HG03196 (cell line): ENCODE measurements around the gene NOL9.

Experiments
- ATAC-seq: cut with Tn5 transposase; IDR thresholded peaks from one replicate; pipeline ENCODE4 v1.9.1; 2021; ENCODE audit not compliant: unreplicated experiment

Gene NOL9

DNA sequence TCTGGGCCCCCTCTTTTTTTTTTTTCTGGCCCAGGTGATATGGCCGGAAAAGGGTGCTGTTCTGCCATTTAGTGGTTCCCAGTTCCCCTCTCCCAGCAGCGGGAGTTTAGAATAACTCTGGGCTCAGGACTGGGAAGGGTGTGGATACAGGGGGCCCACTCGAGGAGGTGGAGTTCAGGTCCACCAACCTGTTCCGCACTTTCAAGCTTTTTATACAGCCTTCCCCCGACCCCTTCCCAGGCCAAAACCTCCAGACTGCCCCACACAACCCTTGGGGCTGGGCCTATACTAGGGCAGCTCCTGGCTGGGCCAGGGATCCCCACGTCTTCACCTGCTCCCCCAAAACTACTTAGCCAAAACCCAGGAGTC, 63.2 kb downstream of the NOL9 start:
- ATAC-seq: no peak

DNA sequence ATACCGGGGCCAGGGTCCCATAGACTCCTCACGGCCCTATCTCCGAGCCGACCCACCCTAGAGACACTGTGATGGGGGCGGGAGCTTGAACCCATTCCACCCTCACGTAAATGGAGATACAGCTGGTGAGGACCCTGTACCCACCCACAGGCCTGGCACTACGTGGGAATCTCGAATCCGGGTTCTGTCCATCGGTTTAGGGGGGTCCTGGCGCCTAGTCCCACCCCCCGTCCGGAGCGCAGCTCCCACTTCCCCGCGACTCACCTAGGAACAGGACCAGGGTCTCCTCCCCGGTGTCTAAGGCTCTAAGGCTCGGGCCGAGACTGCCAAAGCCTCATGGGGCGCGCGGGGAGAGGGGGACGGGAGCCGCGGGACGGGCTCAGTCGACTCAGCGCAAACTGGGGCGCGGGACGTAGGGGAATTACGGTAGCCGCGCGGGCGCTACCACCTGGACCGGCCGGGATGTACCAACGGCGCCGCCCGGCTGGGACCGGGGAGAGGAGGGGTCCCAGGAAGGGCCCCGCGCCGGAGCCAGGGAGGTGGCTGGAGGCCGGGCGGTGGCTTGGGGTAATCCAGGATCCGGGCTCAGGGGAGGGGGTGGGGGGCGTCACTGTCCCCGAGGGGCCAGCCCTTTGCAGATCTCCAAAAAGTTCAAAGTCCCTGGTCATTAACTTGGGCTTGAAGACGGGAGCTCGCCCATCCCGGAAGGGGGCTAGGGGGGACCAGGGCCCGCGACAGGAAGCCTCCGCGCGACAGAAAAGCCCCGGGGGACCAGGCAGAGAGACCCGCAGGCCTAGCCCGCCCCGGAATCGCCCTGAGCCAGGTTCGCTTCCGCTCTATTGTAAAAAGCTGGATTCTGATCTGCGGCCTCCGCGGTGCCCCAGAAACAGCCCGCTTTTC, 63.9 kb downstream of the NOL9 start:
- ATAC-seq: no peak

DNA sequence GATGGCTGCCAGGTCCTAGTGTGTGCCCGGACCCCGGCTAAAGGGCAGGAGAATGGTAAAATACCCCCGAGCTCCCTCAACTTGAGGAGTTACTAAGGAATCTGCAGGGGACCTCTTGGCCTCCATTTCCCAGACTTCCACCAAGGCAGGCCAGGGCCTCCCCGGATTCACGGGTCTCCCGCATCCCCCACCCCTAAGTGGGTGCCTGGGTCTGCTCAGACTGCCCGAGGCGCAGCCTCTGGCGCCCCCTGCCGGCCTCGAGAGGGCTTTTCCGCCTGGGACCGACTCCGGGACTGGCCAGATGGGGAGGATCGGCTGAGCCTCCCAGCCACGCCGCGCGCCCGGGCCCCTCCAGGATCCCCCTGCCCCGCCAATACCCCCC, 64.5 kb downstream of the NOL9 start:
- ATAC-seq: no peak

DNA sequence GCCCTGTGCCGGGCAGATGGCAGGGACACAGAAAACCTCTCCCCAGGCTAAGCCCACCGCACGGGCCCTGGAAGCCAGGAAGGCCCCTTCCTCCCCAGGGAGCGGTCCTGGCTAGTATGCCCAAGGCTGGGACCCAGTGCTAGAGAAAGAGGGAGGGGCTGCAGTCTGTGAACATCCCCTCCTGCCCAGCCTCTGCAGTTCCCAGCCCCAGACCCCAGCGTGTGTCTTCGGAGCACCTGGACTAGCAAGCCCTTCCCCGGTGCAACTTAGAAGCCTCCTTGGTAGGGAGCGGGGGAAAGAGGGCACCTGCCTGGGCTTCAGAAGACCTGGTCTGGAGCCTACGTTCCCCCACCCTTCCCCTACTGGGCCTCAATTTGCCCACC, 64.9 kb downstream of the NOL9 start:
- ATAC-seq: no peak

DNA sequence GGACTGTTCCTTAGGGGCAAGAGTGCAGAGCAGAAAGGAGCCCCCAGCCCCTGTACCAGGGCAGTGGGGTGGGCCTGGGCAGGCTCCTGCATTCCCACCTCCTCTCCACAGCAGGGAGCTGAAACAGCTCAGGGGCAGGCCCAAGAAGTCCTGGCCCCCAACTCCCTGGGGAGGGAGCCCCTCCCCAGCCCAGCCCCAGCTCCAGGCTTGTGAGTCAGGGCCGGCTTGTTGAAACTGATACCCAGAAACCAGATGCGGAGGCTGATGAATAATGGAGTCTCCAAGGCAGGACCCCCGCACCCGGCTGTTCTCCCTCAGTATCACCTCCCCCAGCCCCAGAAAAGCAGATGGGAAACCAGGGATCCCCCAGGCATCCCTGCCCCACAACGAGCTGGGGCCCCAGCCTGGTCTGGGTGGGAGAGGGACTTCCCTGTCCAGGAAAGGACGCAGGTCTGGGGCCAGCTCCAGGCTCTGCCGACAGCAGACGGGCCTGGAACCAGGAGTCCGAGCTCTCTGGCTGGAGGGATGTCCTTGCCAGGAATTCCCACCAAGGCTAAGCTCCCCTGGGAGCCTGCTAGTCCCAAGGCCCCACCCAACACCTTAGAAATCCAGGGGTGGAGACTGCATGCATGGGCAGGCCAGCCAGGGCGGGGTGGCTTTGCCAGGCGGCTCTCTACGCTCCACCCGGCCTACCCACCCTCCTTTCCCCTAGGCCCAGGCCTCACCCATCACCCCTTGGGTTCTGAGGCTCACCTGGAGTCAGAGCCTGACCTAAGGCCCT, 65.5 kb downstream of the NOL9 start:
- ATAC-seq: no peak

DNA sequence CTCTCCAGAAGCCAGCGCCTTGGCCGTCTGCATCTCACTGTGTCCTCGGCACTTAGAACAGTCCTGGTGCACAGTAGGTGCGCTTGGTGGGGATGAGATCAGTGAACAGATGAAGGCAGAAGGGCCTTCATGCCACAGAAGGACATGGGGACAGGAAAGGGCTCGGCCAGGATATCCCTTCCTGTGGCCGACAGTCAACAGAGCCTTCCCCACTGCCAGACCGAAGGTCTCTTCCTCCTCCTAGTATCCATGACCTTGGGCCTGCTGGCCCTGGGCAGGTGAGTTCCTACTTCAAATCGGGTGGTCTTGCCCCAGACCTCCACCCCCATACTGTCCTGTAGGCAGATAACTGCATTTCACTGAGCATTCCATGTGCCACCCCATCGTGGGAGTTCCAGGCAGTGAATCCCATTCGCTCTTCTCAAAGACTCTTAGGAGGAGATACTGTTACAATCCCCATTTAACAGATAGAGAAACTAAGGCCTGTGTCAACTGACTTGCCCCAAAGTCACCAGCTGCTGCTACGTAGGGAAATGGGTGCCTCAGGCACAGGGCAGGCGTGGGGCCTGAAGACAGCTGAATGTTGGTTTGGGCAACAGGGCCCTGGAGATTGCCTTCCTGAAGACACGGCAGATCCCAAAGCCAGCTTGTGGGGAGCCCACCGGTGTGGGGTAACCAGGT, 66.4 kb downstream of the NOL9 start:
- ATAC-seq: no peak

DNA sequence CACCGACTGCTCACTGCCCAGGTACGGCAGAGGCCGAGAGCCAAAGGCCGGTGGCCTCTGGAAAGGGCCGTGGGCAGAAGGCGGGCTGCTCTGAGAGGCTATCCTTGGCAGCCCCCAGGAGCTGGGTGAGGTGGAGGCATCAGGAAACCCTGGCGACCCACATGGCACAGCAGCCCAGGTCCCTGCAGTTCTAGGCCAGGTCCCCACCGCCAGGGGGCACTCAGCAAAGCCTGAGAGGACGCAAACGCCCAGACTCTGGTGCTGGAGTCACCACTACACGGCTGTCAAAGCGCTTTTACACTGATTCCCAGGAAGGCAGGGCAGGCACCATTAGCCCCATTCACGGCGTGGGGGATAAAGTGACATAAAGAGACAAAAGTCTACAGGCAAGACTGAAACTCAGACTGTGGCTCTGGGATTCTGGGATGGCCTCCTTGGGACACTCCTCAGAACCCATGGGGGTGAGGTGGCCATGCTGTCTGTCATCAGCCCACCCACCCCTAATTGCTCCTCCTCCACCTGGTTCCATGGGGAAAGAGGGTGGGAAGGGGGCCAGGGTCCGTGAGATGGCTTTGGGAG, 67.8 kb downstream of the NOL9 start:
- peak; percentile 45 for ATAC-seq

DNA sequence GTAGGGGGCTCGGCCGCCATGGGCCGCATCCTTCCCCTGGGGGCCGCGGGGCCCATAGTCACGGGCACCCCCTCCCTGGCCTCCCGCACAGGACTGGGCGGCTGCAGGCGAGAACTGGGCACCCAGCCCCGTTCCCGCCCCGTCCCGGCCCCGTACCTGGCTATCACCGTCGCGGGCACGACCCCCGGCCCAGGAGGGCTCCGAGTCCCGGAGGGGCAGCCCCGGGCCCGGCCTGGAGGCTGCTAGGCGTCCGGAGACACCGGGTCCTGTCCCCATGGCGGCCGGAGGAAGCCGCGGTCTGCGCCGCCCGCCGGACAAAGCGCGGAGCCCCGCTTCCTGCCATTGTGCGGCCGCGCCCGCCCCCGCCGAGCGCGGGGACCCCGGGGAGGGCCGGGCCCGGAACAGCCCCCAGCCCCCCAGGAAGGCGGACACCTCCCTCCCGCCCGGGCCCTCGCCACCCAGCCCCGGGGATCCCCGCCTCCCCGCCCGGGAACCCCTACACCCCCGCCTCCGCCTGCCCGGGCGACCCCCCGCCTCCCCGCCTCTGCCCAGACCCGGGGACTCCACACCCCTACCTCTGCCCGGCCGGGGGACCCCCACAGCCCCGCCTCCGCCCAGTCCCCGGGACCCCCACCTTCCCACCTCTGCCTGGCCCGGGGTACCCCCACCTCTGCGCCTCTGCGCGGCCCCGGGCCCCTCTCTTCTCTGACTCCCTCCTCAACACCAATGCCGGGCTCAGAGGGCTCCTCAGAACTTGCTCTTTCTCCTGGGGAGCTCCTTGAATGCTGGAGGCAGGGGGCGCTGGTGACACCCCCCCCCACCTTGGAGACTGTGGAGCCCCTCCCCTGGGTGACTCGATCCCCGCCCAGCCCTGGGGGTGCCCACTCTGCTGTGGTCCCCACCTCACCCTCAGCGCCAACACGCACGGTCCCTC, 68.9 kb downstream of the NOL9 start:
- no peak for ATAC-seq

DNA sequence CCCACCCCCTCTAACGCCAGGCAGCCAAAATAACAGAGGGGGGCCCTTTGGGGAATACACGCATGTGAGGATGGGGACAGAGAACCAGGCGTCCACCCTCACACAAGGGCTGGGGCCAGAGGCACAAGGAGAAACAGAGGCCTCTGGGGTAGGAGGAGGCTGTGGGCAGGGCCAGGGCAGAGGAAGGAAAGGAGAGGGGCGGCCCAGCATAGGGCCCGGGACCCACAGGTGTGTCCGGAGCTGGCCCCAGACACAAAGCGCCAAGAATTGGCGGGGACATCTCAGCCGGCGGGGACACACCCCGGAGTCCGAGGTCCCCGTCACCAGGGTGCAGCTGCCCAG, 69.5 kb downstream of the NOL9 start:
- ATAC-seq: no peak

DNA sequence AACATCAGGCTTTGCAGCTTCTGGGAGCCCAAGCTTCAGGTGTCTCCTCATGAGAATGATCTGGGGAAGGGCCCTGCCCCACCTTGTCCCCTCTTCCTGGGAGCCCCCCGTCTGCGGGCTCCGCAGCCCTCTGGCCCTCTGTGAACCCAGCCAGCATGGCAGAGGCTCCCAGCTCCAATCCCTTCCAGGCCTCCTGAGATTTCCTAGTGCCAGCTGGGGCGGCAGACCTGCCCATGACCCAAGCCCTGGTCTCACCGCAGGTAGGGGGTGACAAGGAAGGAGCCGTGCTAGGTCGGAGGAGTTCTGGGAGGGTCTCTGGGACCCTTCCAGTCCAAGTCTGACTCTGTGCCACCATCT, 70.6 kb downstream of the NOL9 start:
- no peak for ATAC-seq

DNA sequence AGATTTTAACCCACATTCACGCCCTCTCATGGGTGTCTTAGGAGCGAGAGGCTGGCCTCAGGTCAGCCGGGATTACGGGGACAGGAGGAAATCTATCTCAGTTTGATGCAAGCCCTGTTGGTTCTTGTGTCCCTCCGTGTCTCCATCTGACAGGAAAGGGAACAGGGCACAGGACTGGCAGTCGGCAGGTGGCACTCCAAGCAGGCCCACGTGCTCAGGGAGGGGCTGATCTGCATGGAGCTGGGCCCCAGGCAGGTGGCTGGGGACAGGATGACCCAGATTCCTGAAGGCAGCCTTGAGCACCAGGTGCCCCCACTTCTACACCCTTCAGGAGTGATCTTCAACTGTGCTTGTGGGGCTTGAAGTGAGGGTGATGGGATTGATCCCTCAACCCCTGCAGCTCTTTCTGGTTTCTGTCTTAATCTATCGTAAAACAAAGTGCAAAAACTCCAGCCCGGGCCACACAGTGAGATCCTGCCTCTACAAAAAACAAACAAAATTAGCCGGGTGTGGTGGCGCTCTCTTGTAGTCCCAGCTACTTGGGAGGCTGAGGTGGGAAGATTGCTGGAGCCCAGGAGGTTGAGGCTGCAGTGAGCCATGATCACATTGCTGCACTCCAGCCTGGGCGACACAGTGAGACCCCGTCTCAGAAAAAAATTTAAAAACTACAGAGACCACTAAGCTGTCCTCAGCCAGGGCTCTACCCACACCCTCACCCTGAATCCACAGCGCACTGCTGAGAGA, 71.1 kb downstream of the NOL9 start:
- no peak for ATAC-seq

DNA sequence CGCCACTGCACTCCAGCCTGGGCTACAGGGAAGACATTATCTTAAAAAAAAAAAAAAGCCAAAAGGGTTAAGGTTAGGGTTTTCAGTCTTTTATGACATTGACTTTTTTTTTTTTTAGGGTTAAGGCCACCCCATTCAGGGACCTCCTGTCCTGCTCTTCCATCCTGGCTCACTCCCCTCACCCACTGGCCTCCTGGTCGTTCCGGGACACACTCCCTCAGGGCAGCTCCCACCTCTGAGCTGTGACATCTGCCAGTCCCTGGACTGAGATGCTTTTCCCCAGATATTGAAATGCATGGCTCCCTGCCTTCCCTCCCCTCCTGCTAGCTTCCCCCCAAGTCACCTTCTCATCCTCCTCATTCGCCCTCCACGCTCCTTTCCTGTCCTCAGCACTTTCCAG, 72.5 kb downstream of the NOL9 start:
- ATAC-seq: no peak

DNA sequence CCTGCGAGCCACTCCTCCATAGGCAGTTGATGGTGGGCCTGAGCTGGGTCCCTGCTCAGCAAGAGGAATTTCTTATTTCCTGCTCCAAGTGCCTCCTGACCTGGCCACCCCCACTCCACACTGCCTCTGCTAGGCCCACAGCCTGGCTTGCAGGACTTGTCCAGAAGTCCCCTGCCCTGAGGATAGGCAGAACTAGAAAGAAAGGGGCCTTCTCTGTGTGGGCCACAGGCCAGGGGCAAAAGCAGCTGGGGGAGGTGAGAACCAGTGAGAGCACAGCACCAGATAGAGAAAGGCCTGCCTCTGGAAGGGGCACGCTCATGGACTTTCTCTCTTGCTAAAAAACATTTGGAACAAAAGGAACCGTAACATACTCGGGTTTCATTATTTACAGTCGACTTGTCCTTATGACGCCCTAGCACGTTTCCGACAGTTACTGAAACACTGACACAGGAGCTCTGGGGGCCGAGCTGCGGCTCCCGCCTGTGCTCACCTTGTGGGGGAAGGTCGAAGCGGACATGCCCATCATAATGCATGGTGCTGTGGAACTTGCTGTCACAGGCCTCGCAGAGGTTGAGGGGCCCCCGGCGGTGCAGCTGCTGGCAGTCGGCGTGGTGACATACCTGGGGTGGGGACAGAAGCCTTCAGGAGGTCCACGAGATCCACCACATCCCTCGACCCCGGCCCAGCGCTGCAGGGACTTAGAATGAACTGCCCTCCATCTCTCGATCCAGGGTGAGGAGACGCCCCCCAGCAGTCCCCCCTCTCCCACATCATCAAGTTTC, 77.1 kb downstream of the NOL9 start:
- no peak for ATAC-seq

DNA sequence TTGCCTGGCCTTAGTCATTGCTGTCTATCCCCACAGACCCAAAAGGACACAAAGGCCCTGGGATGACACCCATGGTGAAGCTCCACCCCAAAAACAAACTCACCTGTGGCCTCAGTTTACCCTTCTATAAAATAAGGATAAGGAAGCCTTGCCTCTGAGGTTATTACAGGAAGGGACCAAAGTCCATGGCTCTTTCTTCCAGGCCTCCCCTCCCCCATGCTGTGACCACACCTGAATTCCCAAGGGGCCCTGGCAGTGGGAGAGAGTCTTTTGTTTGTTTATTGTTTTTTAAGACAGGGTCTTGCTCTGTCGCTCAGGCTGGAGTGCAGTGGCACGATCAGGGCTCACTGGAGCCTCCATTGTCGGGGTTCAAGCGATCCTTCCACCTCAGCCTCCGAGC, 77.8 kb downstream of the NOL9 start:
- ATAC-seq: no peak

DNA sequence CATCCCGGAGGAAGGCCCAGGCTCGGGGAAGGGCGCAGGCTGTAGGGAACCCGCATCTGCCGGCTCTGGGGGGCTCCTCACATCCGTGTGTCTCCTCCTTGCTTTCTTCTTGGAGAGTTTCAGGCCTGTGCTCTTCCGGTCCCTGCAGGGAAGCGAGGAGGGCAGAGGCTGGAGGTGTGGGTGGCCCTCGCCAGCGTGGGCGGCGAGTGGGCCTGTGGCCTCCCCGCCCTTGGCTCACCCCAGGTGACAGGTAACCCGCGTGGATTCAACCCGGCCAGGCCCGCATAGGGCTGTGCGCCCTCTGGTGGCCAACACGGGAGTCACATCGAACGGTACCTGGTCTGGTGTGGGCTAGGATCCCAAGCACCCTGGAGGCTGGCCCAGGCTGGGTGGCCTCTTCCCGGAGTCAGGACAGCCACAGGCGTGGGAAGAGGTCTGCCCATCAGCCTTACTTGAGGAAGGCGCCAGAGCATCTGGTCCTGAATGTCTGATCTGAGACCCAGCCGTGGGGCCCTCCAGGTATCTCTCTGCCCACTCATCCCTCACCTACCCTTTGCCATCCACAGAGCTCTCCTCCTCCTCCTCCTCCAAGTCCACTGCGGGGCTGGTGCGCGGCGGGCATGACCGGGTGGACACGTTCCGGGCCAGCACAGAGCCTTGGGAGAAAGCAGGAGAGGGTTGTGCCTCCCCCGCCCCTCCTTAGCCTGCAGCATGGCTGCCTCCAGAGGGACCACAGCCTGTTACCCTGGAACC, 78.8 kb downstream of the NOL9 start:
- ATAC-seq: no peak

DNA sequence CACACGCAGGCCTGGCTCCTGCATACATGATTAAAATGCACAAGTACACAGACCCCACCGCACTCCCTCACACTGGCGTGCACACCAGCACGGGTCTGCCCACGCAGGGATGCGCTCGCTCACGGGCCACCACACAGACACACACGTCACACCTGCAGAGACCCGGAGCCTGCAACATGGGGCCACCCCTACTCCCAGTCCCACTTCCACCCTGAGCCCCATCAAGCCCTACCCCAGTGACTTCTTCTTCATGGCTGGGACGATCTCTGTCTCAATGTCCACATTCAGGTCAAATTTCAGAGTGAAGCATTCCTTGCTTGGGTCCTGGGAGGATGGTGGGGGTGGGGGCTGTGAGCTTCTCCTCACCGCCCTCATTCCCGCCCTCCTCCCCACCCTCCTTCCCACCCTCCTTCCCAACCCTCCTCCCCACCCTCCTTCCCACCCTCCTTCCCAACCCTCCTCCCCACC, 79.5 kb downstream of the NOL9 start:
- ATAC-seq: no peak

DNA sequence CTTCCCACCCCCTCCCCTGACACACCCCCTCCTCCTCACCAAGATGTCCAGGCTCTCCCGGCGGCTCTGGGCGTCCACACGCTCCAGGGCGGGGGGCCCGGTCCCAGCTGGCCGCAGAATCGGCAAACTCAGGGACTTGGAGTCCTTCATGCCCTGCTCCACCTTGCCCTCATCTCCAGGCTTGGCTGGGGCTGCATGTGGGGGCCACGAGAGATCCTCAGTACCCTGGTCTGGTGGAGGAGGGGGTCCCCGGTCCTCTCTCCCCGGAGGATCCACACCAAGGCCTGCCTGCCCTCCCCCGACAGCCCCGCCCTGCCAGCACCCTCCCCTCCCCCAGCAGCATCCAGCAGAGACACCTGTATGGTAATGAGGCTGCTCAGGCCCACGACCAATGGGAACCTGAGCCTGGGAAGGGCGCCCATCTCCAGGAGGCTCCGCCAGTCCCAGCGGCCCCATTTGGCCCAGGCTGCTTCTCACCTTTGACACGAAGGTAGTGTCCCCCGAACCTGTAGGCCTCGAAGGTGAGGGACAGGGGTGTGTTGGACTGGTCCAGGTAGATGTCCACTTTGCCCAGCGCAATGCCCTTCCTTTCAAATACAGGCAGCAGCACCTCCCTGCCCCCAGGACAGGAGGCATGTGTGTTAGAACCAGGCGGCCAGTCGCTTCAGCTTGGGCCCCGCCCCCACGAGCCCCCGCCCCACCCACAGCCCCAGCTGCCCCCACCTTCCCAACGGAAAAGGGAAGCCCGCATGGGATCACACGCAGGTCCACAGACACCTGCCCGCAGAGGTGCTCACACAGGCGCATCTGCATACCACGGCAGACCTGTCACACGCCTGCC, 80.1 kb downstream of the NOL9 start:
- ATAC-seq: no peak
